Activated B cell treated with CpG ODN at 0.5 μM for 24 hours (primary cell): ENCODE measurements around the gene REEP5. TPM values are rescaled to one million over a fixed set of nuclear protein-coding genes. Genes with fewer than 3 reads are reported as not detected.
"Not testable (repeated sequence)": the region's sequence is repeated elsewhere in the genome, so short reads cannot be mapped to it uniquely, and the experiment has no call there.

Experiments
- ATAC-seq: fragments of 200-7000 bp; cut with Tn5 transposase; one replicate; pipeline ENCODE4 v1.10.0; 2021; ENCODE audit warnings: low read depth, mild to moderate bottlenecking, moderate library complexity
- CTCF ChIA-PET: fragments of 350-600 bp; sonication (Branson Sonifier 250); formaldehyde crosslinking; loops from one replicate; lab custom pipeline; 2021; ENCODE audit warnings: antibody characterized with exemption; lab: Charles Lee
- POLR2A ChIA-PET: fragments of 350-600 bp; sonication (Branson Sonifier 250); formaldehyde crosslinking; loops from one replicate; lab custom pipeline; 2021; ENCODE audit warnings: antibody characterized with exemption; lab: Charles Lee
- DNase-seq: peaks from one replicate; pipeline ENCODE4 v3.0.0; 2022
- H3K27ac Mint-ChIP-seq: one replicate; pipeline ENCODE4 v1.8.0; 2020; ENCODE audit warnings: mixed read lengths
- H3K27me3 Mint-ChIP-seq: one replicate; pipeline ENCODE4 v1.8.0; 2021; ENCODE audit warnings: mixed read lengths
- H3K36me3 Mint-ChIP-seq: one replicate; pipeline ENCODE4 v1.8.0; 2021; ENCODE audit warnings: low read depth, mixed read lengths
- H3K4me1 Mint-ChIP-seq: one replicate; pipeline ENCODE4 v1.8.0; 2021; ENCODE audit warnings: mixed read lengths
- H3K4me3 Mint-ChIP-seq: one replicate; pipeline ENCODE4 v1.8.0; 2020; ENCODE audit warnings: mild to moderate bottlenecking, mixed read lengths
- H3K9me3 Mint-ChIP-seq: one replicate; pipeline ENCODE4 v1.8.0; 2020; ENCODE audit warnings: mixed read lengths
- CTCF ChIP-seq: fragments of 200-600 bp; IDR thresholded peaks from one replicate; pipeline ENCODE4 v1.8.0; 2022; ENCODE audit warnings: antibody characterized with exemption, mild to moderate bottlenecking
- intact Hi-C: fragments of 100-400 bp; cut with micrococcal nuclease; formaldehyde crosslinking; loops from one replicate; pipeline ENCODE4 v1.15.1; 2024
- total RNA-seq: library from RNA; stranded (reverse); gene quantifications from 2 replicates; pipeline ENCODE4 v1.2.3, GENCODE V29; 2022

Gene REEP5
- total RNA-seq, 1 donor from 2014 or later: 44.5 TPM

DNA sequence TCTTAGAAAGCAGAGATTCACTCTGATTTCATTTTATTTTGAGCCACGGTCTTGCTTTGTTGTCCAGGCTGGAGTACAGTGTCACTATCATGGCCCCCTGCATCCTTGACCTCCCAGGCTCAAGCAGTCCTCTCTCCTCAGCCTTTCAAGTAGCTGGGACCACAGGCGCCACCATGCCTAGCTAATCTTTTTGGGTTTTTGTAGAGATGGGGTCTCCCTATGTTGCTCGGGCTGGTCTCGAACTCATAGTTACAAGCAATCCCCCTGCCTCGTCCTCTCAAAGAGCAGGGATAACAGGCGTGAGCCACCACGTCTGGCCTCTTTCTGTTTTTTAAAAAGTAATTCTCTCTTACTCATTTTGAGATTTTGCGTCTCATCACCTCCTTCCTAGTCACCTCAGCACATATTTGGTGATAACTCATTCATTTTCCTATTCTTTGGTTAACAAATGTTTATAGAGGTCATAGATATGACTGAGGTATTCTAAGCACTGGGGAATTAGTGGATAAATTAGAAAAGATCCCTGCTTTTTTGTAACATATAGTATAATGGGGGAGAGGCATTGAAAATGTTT lies 43.8 kb upstream of the REEP5 start:
- Mint-ChIP-seq H3K27me3 (no peaks in the 10 kb centered on the region), H3K36me3 (no peaks in the 10 kb centered on the region), H3K4me3 (no peak overlapping the region), H3K9me3 (no peaks in the 10 kb centered on the region), H3K4me1 (peaks cover 19% of the 10 kb centered on the region), H3K27ac (no peak overlapping the region)
- DNase-seq (no peak), ATAC-seq (no peak)
- CTCF ChIA-PET: interaction anchor here (0.9 to 4.0 kb wide), 3 partner anchors 31 to 45 kb away, joined by 3 to 16 read pairs (median 3); partner anchors contain the start of gene REEP5
- POLR2A ChIA-PET: interaction anchor here (0.7 to 1.1 kb wide), 2 partner anchors 10 to 42 kb away, joined by 3 to 5 read pairs; partner anchors contain the start of gene DCP2
- TF ChIP-seq CTCF: no peak
- intact Hi-C loops: no loop called here

DNA sequence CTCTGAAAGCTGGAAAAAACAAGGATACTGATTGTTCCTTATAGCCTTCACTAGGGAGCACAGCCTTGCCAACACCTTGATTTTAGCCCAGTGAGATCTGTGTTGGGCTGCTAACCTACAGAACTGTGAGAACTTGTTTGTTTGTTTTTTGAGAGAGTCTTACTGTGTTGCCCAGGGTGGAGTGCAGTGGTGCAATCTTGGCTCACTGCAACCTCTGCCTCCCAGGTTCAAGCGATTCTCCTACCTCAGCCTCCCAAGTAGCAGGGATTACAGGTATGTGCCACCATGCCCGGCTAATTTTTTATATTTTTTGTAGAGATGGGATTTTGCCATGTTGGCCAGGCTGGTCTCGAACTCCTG lies 41.3 kb upstream of the REEP5 start:
- CTCF ChIA-PET: interaction anchor here (0.9 to 4.0 kb wide), 4 partner anchors 13 to 115 kb away, joined by 3 to 16 read pairs (median 4); partner anchors contain the start of genes DCP2 and REEP5
- H3K27ac Mint-ChIP-seq, H3K36me3 Mint-ChIP-seq, H3K9me3 Mint-ChIP-seq, H3K27me3 Mint-ChIP-seq, H3K4me3 Mint-ChIP-seq, ATAC-seq, intact Hi-C loops, DNase-seq: not testable (repeated sequence)
- POLR2A ChIA-PET: interaction anchor here (1.9 kb wide), 1 partner anchor 41 kb away, joined by 6 read pairs; the partner anchor contains the start of gene REEP5
- peaks cover 18% of the 10 kb centered on the region for H3K4me1 Mint-ChIP-seq

DNA sequence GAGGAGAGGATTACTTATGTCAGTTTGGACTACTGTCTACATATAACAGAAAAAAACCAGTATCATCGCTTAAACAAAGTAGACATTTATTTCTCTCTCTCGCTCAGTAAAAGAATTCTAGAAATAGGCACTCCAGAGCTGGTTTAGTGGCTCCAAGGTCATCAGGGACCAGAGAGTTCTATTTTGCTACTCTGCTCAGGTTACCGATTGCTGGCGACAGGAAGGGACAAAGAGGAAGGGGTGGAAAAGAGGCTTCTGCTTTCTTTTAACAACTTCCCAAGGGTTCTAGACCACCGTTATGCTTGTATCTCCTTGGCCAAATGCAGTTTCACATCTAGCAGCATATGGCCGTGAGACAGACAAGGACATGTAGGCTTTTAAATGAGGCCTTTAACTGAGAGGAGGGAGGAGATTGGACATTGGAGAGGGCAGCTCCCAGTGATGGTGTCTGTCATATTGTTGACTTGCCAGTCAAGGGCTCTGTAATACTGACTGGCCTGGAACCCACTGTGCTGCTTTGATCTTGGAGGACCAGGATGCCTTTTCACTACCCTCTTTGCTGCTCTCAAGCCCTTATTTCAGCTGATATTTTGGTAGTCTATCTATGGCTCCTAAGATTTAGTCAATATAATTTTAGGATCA lies 39.0 kb upstream of the REEP5 start:
- intact Hi-C loops: no loop called here
- Mint-ChIP-seq H3K9me3 (no peaks in the 10 kb centered on the region), H3K36me3 (no peaks in the 10 kb centered on the region), H3K4me3 (no peak overlapping the region), H3K4me1 (peaks cover 23% of the 10 kb centered on the region), H3K27me3 (no peaks in the 10 kb centered on the region), H3K27ac (no peak overlapping the region)
- ChIA-PET POLR2A (interaction anchor here (0.7 kb wide), 1 partner anchor 38 kb away, joined by 3 read pairs; no protein-coding TSS in a partner anchor), CTCF (interaction anchor here (0.8 to 1.0 kb wide), 2 partner anchors 39 to 43 kb away, joined by 3 to 4 read pairs; partner anchors contain the start of gene REEP5)
- no peak for TF ChIP-seq CTCF
- no peak for DNase-seq
- ATAC-seq: no peak

- intact Hi-C loops: no loop called here
- CTCF ChIA-PET: no interaction called here
- Mint-ChIP-seq H3K9me3 (no peaks in the 10 kb centered on the region), H3K4me3 (no peak overlapping the region), H3K4me1 (peaks cover 23% of the 10 kb centered on the region), H3K27ac (no peak overlapping the region), H3K36me3 (no peaks in the 10 kb centered on the region), H3K27me3 (no peaks in the 10 kb centered on the region)
- POLR2A ChIA-PET: interaction anchor here (0.7 kb wide), 2 partner anchors 20 to 37 kb away, joined by 3 read pairs; no protein-coding TSS in a partner anchor
- DNase-seq: no peak
- no peak for ATAC-seq
- no peak for TF ChIP-seq CTCF
Measured at GRCh38 chr5:112960315-112960714, 38.3 kb upstream of the REEP5 start.

GRCh38 chr5:112959872-112960271 lies 37.8 kb upstream of the REEP5 start:
- ATAC-seq, CTCF ChIA-PET, H3K27ac Mint-ChIP-seq, DNase-seq, H3K27me3 Mint-ChIP-seq, H3K4me3 Mint-ChIP-seq, H3K36me3 Mint-ChIP-seq, H3K9me3 Mint-ChIP-seq, intact Hi-C loops: not testable (repeated sequence)
- POLR2A ChIA-PET: interaction anchor here (0.6 to 0.7 kb wide), 3 partner anchors 15 to 37 kb away, joined by 3 read pairs; no protein-coding TSS in a partner anchor
- H3K4me1 Mint-ChIP-seq: peaks cover 23% of the 10 kb centered on the region
